ENCODE results near the gene SPTBN5.

DNA sequence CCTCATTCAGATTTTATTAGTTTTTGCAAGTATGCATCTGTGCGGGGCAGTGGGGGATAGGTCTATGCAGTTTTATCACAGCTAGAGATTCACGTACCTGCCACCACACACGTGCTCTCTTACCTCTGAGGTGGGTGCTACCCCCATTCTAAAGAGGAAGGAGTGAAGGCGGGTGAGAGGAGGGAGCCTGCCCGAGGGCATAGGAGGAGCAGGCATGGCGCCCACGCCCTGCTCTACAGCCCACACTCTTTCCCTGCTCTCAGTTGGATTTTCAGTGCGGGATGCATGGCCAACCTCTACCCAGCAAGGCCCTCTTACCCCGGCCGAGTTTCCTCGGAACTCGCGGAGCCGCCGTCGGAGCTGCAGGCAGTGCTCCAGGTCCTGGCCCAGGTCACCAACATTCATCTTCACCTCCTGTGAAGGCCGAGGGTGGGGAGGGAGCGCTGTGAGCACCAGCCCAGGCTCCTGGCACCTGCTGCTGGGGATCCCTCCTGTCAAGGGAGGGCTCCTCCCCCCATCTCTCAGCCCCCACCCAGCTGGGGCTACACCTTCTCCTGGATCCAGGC lies 28.3 kb downstream of the SPTBN5 start:
- TF ChIP-seq CTCF (IDR thresholded peaks at IDR 0.05) (no peak), POLR2A (IDR thresholded peaks at IDR 0.05) (no peak)
